Panc1 (cell line): ENCODE data around the gene KLHL26.

Experiments
- SIN3A ChIP-seq: IDR thresholded peaks from 2 replicates; pipeline ENCODE4 v1.6.1; 2012; ENCODE audit warnings: low read depth, mild to moderate bottlenecking, low read length, moderate library complexity, borderline replicate concordance; ENCODE audit not compliant: insufficient read depth
- TCF7L2 ChIP-seq: IDR thresholded peaks from 2 replicates; pipeline ENCODE4 v1.6.1; 2011; ENCODE audit warnings: mild to moderate bottlenecking, low read depth, low read length, inconsistent platforms

GRCh38 chr19:18662972-18663732 is 26.3 kb downstream of the KLHL26 start:
- TF ChIP-seq SIN3A, result no peak
- TF ChIP-seq TCF7L2, result no peak
